NB4 (cell line): ENCODE results near the gene TSN.

ENCODE experiments used
- DNase-seq: peaks from one replicate; pipeline ENCODE4 v3.0.0; 2010; ENCODE audit warnings: low read depth
- H3K4me3 ChIP-seq: one replicate; pipeline ENCODE4 v1.5.1; 2011; ENCODE audit warnings: mild to moderate bottlenecking, low read depth, low read length, moderate library complexity
- CTCF ChIP-seq: IDR thresholded peaks from one replicate; pipeline ENCODE4 v1.5.1; 2012; ENCODE audit warnings: low read depth, low read length
- MYC ChIP-seq: IDR thresholded peaks from 2 replicates; pipeline ENCODE4 v1.6.1; 2011; ENCODE audit warnings: low read depth, low read length
- POLR2A ChIP-seq: IDR thresholded peaks from 2 replicates; pipeline ENCODE4 v1.6.1; 2011; ENCODE audit warnings: mild to moderate bottlenecking; ENCODE audit not compliant: insufficient read length; ENCODE audit errors: extremely low read depth
- TF ChIP-seq, protein P1 (sequence below): IDR thresholded peaks from 2 replicates; pipeline ENCODE4 v1.6.1; 2011; ENCODE audit warnings: low read depth, low read length

TSN gene

DNA sequence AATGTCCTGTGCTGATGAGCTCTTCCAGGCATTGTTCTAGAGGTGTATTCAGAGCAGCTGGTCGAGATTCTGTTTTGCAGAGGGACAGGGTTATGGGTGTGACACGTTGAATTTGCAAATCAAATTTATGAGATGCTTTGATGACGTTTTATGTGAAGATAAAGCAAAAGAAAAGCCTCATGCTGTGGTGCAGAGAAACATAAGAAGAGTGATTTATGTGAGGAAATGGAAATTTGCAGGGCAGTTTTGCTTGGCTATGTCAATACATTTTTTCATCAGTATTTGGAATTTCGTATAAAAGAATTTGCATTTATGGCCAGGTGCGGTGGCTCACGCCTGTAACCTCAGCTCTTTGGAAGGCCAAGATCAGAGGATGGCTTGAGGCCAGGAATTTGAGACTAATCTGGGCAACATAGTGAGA lies 36.4 kb downstream of the TSN start:
- H3K4me3 ChIP-seq = no peak overlapping the region
- no peak for DNase-seq
- TF ChIP-seq, protein P1, sequence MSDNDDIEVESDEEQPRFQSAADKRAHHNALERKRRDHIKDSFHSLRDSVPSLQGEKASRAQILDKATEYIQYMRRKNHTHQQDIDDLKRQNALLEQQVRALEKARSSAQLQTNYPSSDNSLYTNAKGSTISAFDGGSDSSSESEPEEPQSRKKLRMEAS = no peak
- TF ChIP-seq POLR2A = no peak
- TF ChIP-seq CTCF = no peak
- TF ChIP-seq MYC = no peak

DNA sequence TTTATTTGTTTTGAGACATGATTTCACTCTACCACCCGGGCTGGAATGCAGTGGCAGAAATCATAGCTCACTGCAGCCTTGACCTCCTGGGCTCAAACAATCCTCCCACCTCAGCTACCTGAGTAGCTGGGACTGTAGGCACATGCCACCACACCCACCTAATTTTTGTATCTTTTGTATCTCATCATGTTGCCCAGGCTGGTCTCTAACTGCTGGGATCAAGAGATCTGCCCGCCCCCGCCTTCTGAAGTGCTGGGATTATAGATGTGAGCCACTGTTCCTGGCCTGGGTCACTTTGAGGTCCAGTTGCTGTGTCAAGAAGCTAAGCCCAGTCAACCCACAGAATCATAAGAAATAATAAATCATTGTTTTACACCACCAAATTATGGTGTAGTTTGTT lies 38.4 kb downstream of the TSN start:
- TF ChIP-seq CTCF (no peak), POLR2A (no peak), MYC (no peak)
- TF ChIP-seq, protein P1 = no peak
- no peak overlapping the region for H3K4me3 ChIP-seq
- no peak for DNase-seq

DNA sequence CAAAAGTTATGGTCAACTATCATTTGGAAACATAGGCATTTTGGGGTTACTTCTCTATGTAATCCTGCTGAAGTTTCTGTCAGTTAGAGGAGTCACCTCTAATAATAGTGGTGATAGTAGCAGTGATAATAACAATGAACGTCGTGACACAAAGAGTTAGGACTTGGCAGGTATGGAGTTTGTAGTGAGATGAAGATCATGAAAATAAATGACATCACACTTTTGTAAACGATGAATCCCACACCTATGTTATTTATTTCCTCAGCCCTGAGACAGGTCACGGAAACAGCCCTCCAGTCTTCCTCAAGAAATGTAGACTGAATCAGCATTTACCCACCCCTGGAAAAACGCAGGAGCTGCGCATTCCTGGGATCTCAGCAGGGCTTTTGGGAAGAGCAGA lies 38.8 kb downstream of the TSN start:
- no peak overlapping the region for H3K4me3 ChIP-seq
- no peak for DNase-seq
- TF ChIP-seq CTCF = no peak
- no peak for TF ChIP-seq POLR2A
- TF ChIP-seq, protein P1 = no peak
- TF ChIP-seq MYC = no peak

GRCh38 chr2:121796239-121796638 lies 40.8 kb downstream of the TSN start:
- no peak for TF ChIP-seq POLR2A
- no peak for TF ChIP-seq CTCF
- TF ChIP-seq, protein P1 = no peak
- TF ChIP-seq MYC = no peak
- no peak for DNase-seq
- H3K4me3 ChIP-seq = no peak overlapping the region

- TF ChIP-seq, protein P1 = no peak
- TF ChIP-seq CTCF = no peak
- TF ChIP-seq MYC = no peak
- TF ChIP-seq POLR2A = no peak
- no peak overlapping the region for H3K4me3 ChIP-seq
- DNase-seq = no peak
Observed at GRCh38 chr2:121798617-121799016, 43.2 kb downstream of the TSN start.

- DNase-seq = no peak
- H3K4me3 ChIP-seq = no peak overlapping the region
- TF ChIP-seq, protein P1 = no peak
- TF ChIP-seq MYC = no peak
- no peak for TF ChIP-seq CTCF
- no peak for TF ChIP-seq POLR2A
Observed at GRCh38 chr2:121801916-121802315, 46.5 kb downstream of the TSN start.
